GM23338 (cell line): Measurements from ENCODE around the gene ELFN1.

Experiments used
- CTCF ChIP-seq, 2 experiments: fragments of 200-600 bp in 1 of 2; sonication (generic) in 1 of 2; conservative IDR thresholded peaks; 2 replicates each; pipeline versions ENCODE4 v1.5.1 to v1.6.1; 2016 to 2017; ENCODE audit warnings: antibody characterized with exemption in 2 of 2, low read depth in 2 of 2, mild to moderate bottlenecking in 2 of 2, moderate library complexity in 1 of 2
- EZH2 ChIP-seq: fragments of 200-600 bp; sonication (generic); IDR thresholded peaks from one replicate; pipeline ENCODE4 v1.8.0; 2017; ENCODE audit warnings: antibody characterized with exemption, mild to moderate bottlenecking, low read depth; ENCODE audit not compliant: unreplicated experiment
- TF ChIP-seq, protein P1 (sequence below): IDR thresholded peaks from one replicate; pipeline ENCODE4 v1.6.1; 2018; ENCODE audit warnings: antibody characterized with exemption; ENCODE audit not compliant: unreplicated experiment

DNA sequence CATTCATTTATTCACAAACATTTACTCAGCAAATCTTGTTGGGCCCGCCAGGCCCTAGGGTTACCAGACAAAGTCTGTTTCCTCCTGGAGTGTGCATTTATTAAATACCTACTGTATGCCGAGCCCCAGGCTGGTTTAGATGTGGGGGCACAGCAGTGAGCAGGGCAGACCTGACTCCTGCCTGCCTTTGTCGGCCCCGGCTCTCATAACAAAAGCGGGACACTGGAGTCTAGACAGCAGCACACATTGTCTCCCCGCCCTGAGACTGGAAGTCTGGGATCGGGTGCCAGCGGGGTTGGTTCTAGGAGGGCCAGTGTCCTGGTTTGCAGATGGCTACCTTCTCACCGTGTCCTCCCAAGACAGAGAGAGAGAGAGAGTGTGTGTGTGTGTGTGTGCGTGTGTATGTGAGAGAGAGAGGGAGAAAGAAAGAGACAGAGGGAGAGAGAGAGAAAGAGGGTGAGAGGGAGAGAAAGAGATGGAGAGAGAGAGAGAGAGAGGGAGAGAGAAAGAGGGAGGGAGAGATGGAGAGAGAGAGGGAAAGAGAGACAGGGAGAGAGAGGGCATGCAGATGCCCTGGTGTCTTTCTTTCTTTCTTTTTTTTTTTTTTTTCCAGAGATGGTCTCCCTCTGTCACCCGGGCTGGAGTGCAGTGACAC lies 25.9 kb downstream of the ELFN1 start:
- no peak for TF ChIP-seq EZH2
- TF ChIP-seq CTCF (conservative IDR thresholded peaks at IDR 0.05; ENCODE audit: low read depth in 2 of 2): no peak
- TF ChIP-seq, protein P1, sequence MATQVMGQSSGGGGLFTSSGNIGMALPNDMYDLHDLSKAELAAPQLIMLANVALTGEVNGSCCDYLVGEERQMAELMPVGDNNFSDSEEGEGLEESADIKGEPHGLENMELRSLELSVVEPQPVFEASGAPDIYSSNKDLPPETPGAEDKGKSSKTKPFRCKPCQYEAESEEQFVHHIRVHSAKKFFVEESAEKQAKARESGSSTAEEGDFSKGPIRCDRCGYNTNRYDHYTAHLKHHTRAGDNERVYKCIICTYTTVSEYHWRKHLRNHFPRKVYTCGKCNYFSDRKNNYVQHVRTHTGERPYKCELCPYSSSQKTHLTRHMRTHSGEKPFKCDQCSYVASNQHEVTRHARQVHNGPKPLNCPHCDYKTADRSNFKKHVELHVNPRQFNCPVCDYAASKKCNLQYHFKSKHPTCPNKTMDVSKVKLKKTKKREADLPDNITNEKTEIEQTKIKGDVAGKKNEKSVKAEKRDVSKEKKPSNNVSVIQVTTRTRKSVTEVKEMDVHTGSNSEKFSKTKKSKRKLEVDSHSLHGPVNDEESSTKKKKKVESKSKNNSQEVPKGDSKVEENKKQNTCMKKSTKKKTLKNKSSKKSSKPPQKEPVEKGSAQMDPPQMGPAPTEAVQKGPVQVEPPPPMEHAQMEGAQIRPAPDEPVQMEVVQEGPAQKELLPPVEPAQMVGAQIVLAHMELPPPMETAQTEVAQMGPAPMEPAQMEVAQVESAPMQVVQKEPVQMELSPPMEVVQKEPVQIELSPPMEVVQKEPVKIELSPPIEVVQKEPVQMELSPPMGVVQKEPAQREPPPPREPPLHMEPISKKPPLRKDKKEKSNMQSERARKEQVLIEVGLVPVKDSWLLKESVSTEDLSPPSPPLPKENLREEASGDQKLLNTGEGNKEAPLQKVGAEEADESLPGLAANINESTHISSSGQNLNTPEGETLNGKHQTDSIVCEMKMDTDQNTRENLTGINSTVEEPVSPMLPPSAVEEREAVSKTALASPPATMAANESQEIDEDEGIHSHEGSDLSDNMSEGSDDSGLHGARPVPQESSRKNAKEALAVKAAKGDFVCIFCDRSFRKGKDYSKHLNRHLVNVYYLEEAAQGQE: no peak
